Stimulated activated CD4-positive, alpha-beta T cell treated with anti-CD3 and anti-CD28 coated beads, Interleukin-12 subunit alpha, Interleukin-12 subunit beta, amount 100 ng/mL, for 48 hours (primary cell): ENCODE data around the gene SLC1A2.

Experiments used
- DNase-seq, 3 donors: peaks; one replicate each; pipeline ENCODE4 v3.0.0-alpha.2; 2020; ENCODE audit warnings: low read depth in 2 of 3, low spot score in 1 of 3

SLC1A2 gene

GRCh38 chr11:35330156-35330889 is 89.0 kb downstream of the SLC1A2 start:
- DNase-seq, result no peak

GRCh38 chr11:35327829-35328228 is 91.5 kb downstream of the SLC1A2 start:
- DNase-seq, result no peak

- no peak for DNase-seq
Observed at GRCh38 chr11:35326266-35326879, 93.0 kb downstream of the SLC1A2 start.

- DNase-seq, result no peak
Observed at GRCh38 chr11:35324981-35325380, 94.4 kb downstream of the SLC1A2 start.

GRCh38 chr11:35324183-35324886 is 95.0 kb downstream of the SLC1A2 start:
- no peak for DNase-seq

- no peak for DNase-seq
Observed at GRCh38 chr11:35323076-35323868, 96.1 kb downstream of the SLC1A2 start.

- DNase-seq, result no peak
Observed at GRCh38 chr11:35322318-35322979, 96.9 kb downstream of the SLC1A2 start.

- DNase-seq, result no peak
Observed at GRCh38 chr11:35321532-35322317, 97.6 kb downstream of the SLC1A2 start.

- no peak for DNase-seq
Observed at GRCh38 chr11:35321111-35321510, 98.2 kb downstream of the SLC1A2 start.

GRCh38 chr11:35318977-35319925 is 100.1 kb downstream of the SLC1A2 start:
- DNase-seq, result no peak

- DNase-seq, result no peak
Observed at GRCh38 chr11:35318309-35318708, 101.0 kb downstream of the SLC1A2 start.

- no peak for DNase-seq
Observed at GRCh38 chr11:35317253-35317652, 102.1 kb downstream of the SLC1A2 start.

- no peak for DNase-seq
Observed at GRCh38 chr11:35316161-35316560, 103.2 kb downstream of the SLC1A2 start.

GRCh38 chr11:35313760-35314153 is 105.6 kb downstream of the SLC1A2 start:
- DNase-seq, result no peak

- no peak for DNase-seq
Observed at GRCh38 chr11:35313066-35313759, 106.1 kb downstream of the SLC1A2 start.

GRCh38 chr11:35311331-35311730 is 108.0 kb downstream of the SLC1A2 start:
- DNase-seq, result no peak

- DNase-seq, result no peak
Observed at GRCh38 chr11:35308157-35308556, 111.2 kb downstream of the SLC1A2 start.

GRCh38 chr11:35307221-35307621 is 112.1 kb downstream of the SLC1A2 start:
- DNase-seq, result no peak
